IMR-90 (cell line): ENCODE data around the gene RPS29. TPM values are rescaled to one million over a fixed set of nuclear protein-coding genes. Genes with fewer than 3 reads are reported as not detected.

Experiments
- ATAC-seq: fragments of 200-7000 bp; cut with Tn5 transposase; 2 replicates; pipeline ENCODE4 v1.9.1; 2020; ENCODE audit warnings: low read depth, mild to moderate bottlenecking, moderate library complexity
- BruUV-seq: library from RNA; stranded (reverse); fragments of 400-500 nt; replicated peaks from 2 replicates; lab custom pipeline; 2021; lab: Mats Ljungman, UMichigan
- CTCF ChIA-PET: fragments of 300-600 bp; formaldehyde crosslinking; extraction: SDS; loops from one replicate; lab custom pipeline; 2021; ENCODE audit warnings: antibody characterized with exemption; lab: Yijun Ruan, JAX
- POLR2A ChIA-PET: fragments of 300-600 bp; sonication (Branson Sonifier 250); formaldehyde crosslinking; loops from one replicate; lab custom pipeline; 2022; ENCODE audit warnings: antibody characterized with exemption; ENCODE audit not compliant: unreplicated experiment; lab: Charles Lee
- DNase-seq: peaks from one replicate; pipeline ENCODE4 v3.0.0; 2013
- H2AFZ ChIP-seq: replicated peaks from 2 replicates; pipeline ENCODE3; 2013; ENCODE audit warnings: low read length, mild to moderate bottlenecking; ENCODE audit not compliant: poor library complexity
- H2AK5ac ChIP-seq: 2 replicates; pipeline ENCODE4 v1.6.1; 2013; ENCODE audit warnings: low read depth, low read length, inconsistent platforms
- H2AK9ac ChIP-seq: replicated peaks from 2 replicates; pipeline ENCODE3; 2013; ENCODE audit warnings: mild to moderate bottlenecking, low read depth, low read length, moderate library complexity; ENCODE audit not compliant: poor library complexity
- H2BK120ac ChIP-seq: 2 replicates; pipeline ENCODE4 v1.6.1; 2013; ENCODE audit warnings: low read depth, low read length, inconsistent platforms
- H2BK15ac ChIP-seq: 3 replicates; pipeline ENCODE4 v1.6.1; 2013; ENCODE audit warnings: low read depth, low read length, inconsistent platforms
- H2BK20ac ChIP-seq: 2 replicates; pipeline ENCODE4 v1.6.1; 2013; ENCODE audit warnings: low read depth, mild to moderate bottlenecking, inconsistent platforms, low read length, moderate library complexity
- H2BK5ac ChIP-seq: 2 replicates; pipeline ENCODE4 v1.6.1; 2013; ENCODE audit warnings: mild to moderate bottlenecking, low read depth, low read length, inconsistent platforms; ENCODE audit not compliant: poor library complexity, severe bottlenecking
- H3K14ac ChIP-seq: replicated peaks from 2 replicates; pipeline ENCODE4 v1.6.1; 2013; ENCODE audit warnings: low read depth, low read length, inconsistent platforms
- H3K18ac ChIP-seq: 2 replicates; pipeline ENCODE4 v1.6.1; 2013; ENCODE audit warnings: low read depth, low read length, control low read depth
- H3K23ac ChIP-seq: 2 replicates; pipeline ENCODE4 v1.6.1; 2013; ENCODE audit warnings: low read depth, low read length, inconsistent platforms
- H3K27ac ChIP-seq: 2 replicates; pipeline ENCODE4 v1.5.1; 2013; ENCODE audit warnings: mild to moderate bottlenecking, control low read depth, low read length; ENCODE audit not compliant: insufficient read depth
- H3K27me3 ChIP-seq: 2 replicates; pipeline ENCODE4 v1.6.1; 2013; ENCODE audit warnings: low read length; ENCODE audit not compliant: control insufficient read depth, insufficient read depth
- H3K36me3 ChIP-seq: 2 replicates; pipeline ENCODE4 v1.6.1; 2013; ENCODE audit warnings: low read length, mixed read lengths; ENCODE audit not compliant: control insufficient read depth, insufficient read depth
- H3K4ac ChIP-seq: 2 replicates; pipeline ENCODE4 v1.6.1; 2013; ENCODE audit warnings: low read depth, low read length, inconsistent platforms
- H3K4me1 ChIP-seq: 2 replicates; pipeline ENCODE4 v1.6.1; 2013; ENCODE audit warnings: low read length, mixed read lengths; ENCODE audit not compliant: control insufficient read depth, insufficient read depth
- H3K4me2 ChIP-seq: 2 replicates; pipeline ENCODE4 v1.6.1; 2013; ENCODE audit warnings: low read depth, mild to moderate bottlenecking, control low read depth, low read length, moderate library complexity
- H3K4me3 ChIP-seq: 2 replicates; pipeline ENCODE4 v1.5.1; 2013; ENCODE audit warnings: low read depth, mild to moderate bottlenecking, control low read depth, low read length, moderate library complexity; ENCODE audit not compliant: insufficient read depth
- H3K56ac ChIP-seq: 2 replicates; pipeline ENCODE4 v1.6.1; 2013; ENCODE audit warnings: low read length, inconsistent platforms; ENCODE audit not compliant: insufficient read depth; ENCODE audit errors: extremely low read depth
- H3K79me1 ChIP-seq, 2 experiments: 2 replicates each; pipeline ENCODE4 v1.6.1; 2013; ENCODE audit warnings: low read length in 2 of 2, inconsistent platforms in 1 of 2, low read depth in 1 of 2
- H3K9ac ChIP-seq: 2 replicates; pipeline ENCODE4 v1.6.1; 2013; ENCODE audit warnings: low read depth, low read length, control low read depth
- H3K9me1 ChIP-seq: 2 replicates; pipeline ENCODE4 v1.6.1; 2013; ENCODE audit warnings: low read length, inconsistent platforms; ENCODE audit not compliant: insufficient read depth
- H3K9me3 ChIP-seq: 2 replicates; pipeline ENCODE4 v1.6.1; 2013; ENCODE audit warnings: low read length; ENCODE audit not compliant: control insufficient read depth, insufficient read depth
- H4K20me1 ChIP-seq: 2 replicates; pipeline ENCODE4 v1.6.1; 2013; ENCODE audit warnings: low read length, inconsistent platforms; ENCODE audit not compliant: insufficient read depth
- H4K5ac ChIP-seq: 2 replicates; pipeline ENCODE4 v1.6.1; 2013; ENCODE audit warnings: mild to moderate bottlenecking, low read depth, low read length, control low read depth
- H4K8ac ChIP-seq, 2 experiments: 2 replicates each; pipeline ENCODE4 v1.6.1; 2013; ENCODE audit warnings: low read depth in 2 of 2, low read length in 2 of 2, control low read depth in 1 of 2, inconsistent platforms in 1 of 2
- H4K91ac ChIP-seq: 2 replicates; pipeline ENCODE4 v1.6.1; 2013; ENCODE audit warnings: low read depth, low read length, inconsistent platforms; ENCODE audit not compliant: insufficient read depth
- MAFK ChIP-seq: IDR thresholded peaks from 2 replicates; pipeline ENCODE4 v1.6.1; 2012; ENCODE audit warnings: low read depth, low read length, improper control_type of control experiment
- RFX5 ChIP-seq: IDR thresholded peaks from 2 replicates; pipeline ENCODE4 v1.8.0; 2012; ENCODE audit warnings: low read depth, mild to moderate bottlenecking, low read length, moderate library complexity
- WGBS, 2 experiments: methylation state at CpG; one replicate each; pipeline versions ENCODE4 v1.1.5 to v1.1.7; 2013; ENCODE audit warnings: missing lambda C conversion rate in 2 of 2; ENCODE audit not compliant: insufficient read length in 1 of 2; ENCODE audit errors: extremely low coverage in 2 of 2; 5-methylcytosine and 5-hydroxymethylcytosine counted together
- dilution Hi-C: fragments of 300-500 bp; cut with HindIII; formaldehyde crosslinking; loops from one replicate; pipeline ENCODE4 v1.14.3; 2018; ENCODE audit warnings: low sequenced_read_pairs; ENCODE audit not compliant: unreplicated experiment
- in situ Hi-C: fragments of 300-500 bp; cut with MboI; formaldehyde crosslinking; loops from 3 replicates; pipeline ENCODE4 v1.14.3; 2019; ENCODE audit warnings: low sequenced_read_pairs, inconsistent platforms, mixed read lengths
- intact Hi-C: fragments of 100-400 bp; cut with micrococcal nuclease; formaldehyde crosslinking; loops from 2 replicates; pipeline ENCODE4 v1.10.0; 2022
- polyA plus RNA-seq, 3 experiments: library from polyadenylated mRNA; depleted of rRNA; stranded (reverse); fragments of >200 nt; gene quantifications; 2 replicates each; pipeline ENCODE4 v1.2.3, GENCODE V29; 2012; ENCODE audit warnings: low replicate concordance in 1 of 3
- total RNA-seq: library from RNA; depleted of rRNA; stranded (reverse); fragments of >200 nt; gene quantifications from 2 replicates; pipeline ENCODE4 v1.2.3, GENCODE V29; 2012

The RPS29 gene
- total and polyA plus RNA-seq, 2 of the 4 experiments (the other 2 are of a cell fraction): 318 to 10,393 TPM

DNA sequence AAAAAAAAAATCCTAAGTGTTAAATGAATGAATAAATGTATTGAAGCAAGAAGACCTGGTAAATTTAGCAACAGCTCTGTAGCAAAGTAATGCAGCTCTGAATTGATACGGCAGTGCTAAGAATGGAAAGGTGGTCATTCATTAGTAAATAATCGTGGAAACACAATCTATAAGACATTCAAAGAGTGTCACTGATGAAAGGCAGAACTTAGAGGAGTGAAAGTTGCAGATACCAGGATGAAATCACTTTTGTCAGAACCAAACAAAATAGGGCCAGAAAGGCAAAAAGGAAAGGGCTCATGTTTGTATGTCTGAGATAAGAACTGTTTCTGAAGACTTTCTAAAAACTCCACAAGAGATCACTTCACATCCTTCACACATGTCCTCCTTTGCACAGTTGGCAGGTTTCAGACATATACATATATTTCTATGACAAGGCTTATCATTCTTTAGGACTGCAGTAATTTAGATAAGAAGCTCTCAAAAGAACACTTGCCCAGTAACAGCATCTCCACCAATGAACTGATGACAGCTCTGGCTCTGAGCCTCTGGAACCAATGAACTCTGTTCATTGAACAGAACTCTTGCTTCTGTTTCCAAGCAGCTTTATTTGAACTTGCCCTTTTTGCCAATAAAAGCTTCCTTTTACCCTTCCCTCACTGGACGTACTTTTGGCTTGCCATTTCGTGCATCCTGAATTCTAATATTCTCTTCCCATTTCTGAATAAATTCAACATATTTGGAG lies 8.3 kb upstream of the RPS29 start:
- H3K14ac ChIP-seq: no peak overlapping the region
- H4K5ac ChIP-seq: peak overlapping the region; percentile 60; the same call in 1 of the 2 replicates
- no peak overlapping the region for H2BK15ac ChIP-seq
- peaks cover 5% of the 10 kb centered on the region; the same call in 1 of the 2 replicates for H3K4me1 ChIP-seq
- H4K8ac ChIP-seq: no peak overlapping the region
- no peak overlapping the region for H3K56ac ChIP-seq
- H3K27me3 ChIP-seq: no peaks in the 10 kb centered on the region
- H3K27ac ChIP-seq: peak overlapping the region; percentile 23; the same call in 1 of the 2 replicates
- no peak overlapping the region for H2AK5ac ChIP-seq
- in situ Hi-C loops: no loop called here
- H3K9me3 ChIP-seq: no peaks in the 10 kb centered on the region
- 0 out of 2 replicates have a peak overlapping the region, but pooled peaks have one; percentile 8 for H4K91ac ChIP-seq
- H3K23ac ChIP-seq: no peak overlapping the region; the same call in 1 of the 2 replicates
- no peak overlapping the region; the same call in 1 of the 2 replicates for H3K4ac ChIP-seq
- BruUV-seq: no TSS peak
- H4K20me1 ChIP-seq: no peaks in the 10 kb centered on the region
- H3K9me1 ChIP-seq: peaks cover 4% of the 10 kb centered on the region; the same call in 1 of the 2 replicates
- ChIA-PET POLR2A (interaction anchor here (0.7 to 0.8 kb wide), 2 partner anchors 8 to 173 kb away, joined by 4 to 9 read pairs; partner anchors contain the start of gene RPS29), CTCF (interaction anchor here (0.6 kb wide), 1 partner anchor 308 kb away, joined by 5 read pairs; no protein-coding TSS in a partner anchor)
- H2BK120ac ChIP-seq: peak overlapping the region; percentile 50
- intact Hi-C loops: no loop called here
- no peak overlapping the region for H2AFZ ChIP-seq
- peak; percentile 85 for DNase-seq
- H3K4me2 ChIP-seq: peak overlapping the region; percentile 55; the same call in 1 of the 2 replicates
- H3K18ac ChIP-seq: peak overlapping the region; percentile 66
- no peak overlapping the region for H3K9ac ChIP-seq
- ATAC-seq: peak; percentile 46
- no peak overlapping the region for H2AK9ac ChIP-seq
- WGBS, 2 experiments: no CpG with 5 or more reads among the region's 4 CpGs
- H2BK20ac ChIP-seq: peak overlapping the region; percentile 40
- dilution Hi-C loops: no loop called here
- TF ChIP-seq RFX5 (peak; percentile 82), MAFK (no peak)
- H3K36me3 ChIP-seq: no peaks in the 10 kb centered on the region
- H2BK5ac ChIP-seq: peak overlapping the region; percentile 59
- H3K4me3 ChIP-seq: no peak overlapping the region
- peaks cover 0 to 23% of the 10 kb centered on the region in 2 experiments; a peak in 2 of 4 replicates for H3K79me1 ChIP-seq
